ENCODE results near the gene A3GALT2. TPM values are rescaled to one million over a fixed set of nuclear protein-coding genes. Genes with fewer than 3 reads are reported as not detected.

A3GALT2 gene
- total and polyA plus RNA-seq, 2 experiments from 2014 or later = not detected

GRCh38 chr1:33257207-33257771 is 63.6 kb downstream of the A3GALT2 start:
- DNase-seq = peak; percentile 41
- no peak for TF ChIP-seq EZH2phosphoT487 (IDR thresholded peaks at IDR 0.05; ENCODE audit: insufficient read depth, low read depth)
- TF ChIP-seq EZH2 (IDR thresholded peaks at IDR 0.05; ENCODE audit: insufficient read depth, poor library complexity, severe bottlenecking) = no peak
- H3K9ac ChIP-seq = peak overlapping the region; percentile 98
- peak overlapping the region; percentile 90 for H3K27ac ChIP-seq
- H3K79me2 ChIP-seq (ENCODE audit: insufficient read depth) = peaks cover 52% of the 10 kb centered on the region
- peak overlapping the region; percentile 84 for H3K4me3 ChIP-seq
- H3K9me3 ChIP-seq (ENCODE audit: low read depth) = no peaks in the 10 kb centered on the region
- H4K20me1 ChIP-seq (ENCODE audit: insufficient read depth) = no peaks in the 10 kb centered on the region
- in situ Hi-C loops (cut with MboI) = no loop called here
- H3K36me3 ChIP-seq (ENCODE audit: low read depth) = no peaks in the 10 kb centered on the region
- peaks cover 10% of the 10 kb centered on the region; the same call in 1 of the 2 replicates for H3F3A ChIP-seq (ENCODE audit: insufficient read depth)
- H3K27me3 ChIP-seq (replicated peaks; ENCODE audit: insufficient read depth) = no peaks in the 10 kb centered on the region
- no peaks in the 10 kb centered on the region for H3K9me2 ChIP-seq (ENCODE audit: insufficient read depth)
- peak overlapping the region; percentile 81 for H3K4me2 ChIP-seq (ENCODE audit: unreplicated experiment)
- H2AFZ ChIP-seq = peak overlapping the region; percentile 88
- H3K4me1 ChIP-seq (ENCODE audit: insufficient read depth) = peaks cover 8% of the 10 kb centered on the region
- WGBS, 2 experiments (ENCODE audit: low coverage in 1 of 2, low lambda C conversion rate in 2 of 2, missing lambda C conversion rate in 2 of 2) = 1% methylated on average over 14 to 18 of the region's 18 CpGs

MicroRNAs within 50 kb of the gene (microRNA counts, 767-probe panel; counts per million panel counts)
- microRNA hsa-miR-3605-5p = 447 counts per million, percentile 86 among the panel's probes with 10 or more counts

Small RNAs within 50 kb of the gene (microRNA-seq; reads per million reads assigned to microRNA genes)
- gene MIR3605 (ENCODE audit: borderline number of aligned reads) = 26.1 reads per million, percentile 32 among the genes with 10 or more reads in this experiment

Small RNAs within 50 kb of the gene (small RNA-seq; reads per million reads assigned to genes)
- 0.19 reads per million for gene RN7SKP16 (ENCODE audit: low read depth, low replicate concordance)

Other genes with a start within 250 kb of the A3GALT2 start
- 1.5 and 4.4 TPM in 2 replicates for gene AZIN2, start 239.9 kb downstream of the A3GALT2 start, total RNA-seq (2014; rRNA removed; shearing (Covaris generic))
- gene AZIN2, start 239.9 kb downstream of the A3GALT2 start, polyA plus RNA-seq (2016; fragmentation: Nextera tagmentation; extraction: Ambion mirVana) = 2.8 and 4.4 TPM in 2 replicates
- gene TRIM62, start 139.1 kb downstream of the A3GALT2 start, total RNA-seq (2014; rRNA removed; shearing (Covaris generic)) = 2.0 and 2.6 TPM in 2 replicates
- 1.5 and 2.0 TPM in 2 replicates for gene TRIM62, start 139.1 kb downstream of the A3GALT2 start, polyA plus RNA-seq (2016; fragmentation: Nextera tagmentation; extraction: Ambion mirVana)
- 9.6 and 9.7 TPM in 2 replicates for gene ZNF362, start 64.6 kb downstream of the A3GALT2 start, total RNA-seq (2014; rRNA removed; shearing (Covaris generic))
- 26.0 and 28.8 TPM in 2 replicates for gene ZNF362, start 64.6 kb downstream of the A3GALT2 start, polyA plus RNA-seq (2016; fragmentation: Nextera tagmentation; extraction: Ambion mirVana)
- gene PHC2, start 110.0 kb upstream of the A3GALT2 start, total RNA-seq (2014; rRNA removed; shearing (Covaris generic)) = 74.7 and 82.2 TPM in 2 replicates
- gene PHC2, start 110.0 kb upstream of the A3GALT2 start, polyA plus RNA-seq (2016; fragmentation: Nextera tagmentation; extraction: Ambion mirVana) = 15.1 and 15.4 TPM in 2 replicates
- gene ZSCAN20, start 151.5 kb upstream of the A3GALT2 start, total RNA-seq (2014; rRNA removed; shearing (Covaris generic)) = 4.6 and 9.5 TPM in 2 replicates
- gene ZSCAN20, start 151.5 kb upstream of the A3GALT2 start, polyA plus RNA-seq (2016; fragmentation: Nextera tagmentation; extraction: Ambion mirVana) = 1.3 and 1.7 TPM in 2 replicates